HG02763 (cell line): ENCODE results near the gene KIAA1958.
A peak's percentile ranks its signal among the peaks of the same experiment; 100 is the strongest.
"Not testable (repeated sequence)": the region's sequence is repeated elsewhere in the genome, so short reads cannot be mapped to it uniquely, and the experiment has no call there.

ENCODE experiments used
- ATAC-seq: cut with Tn5 transposase; IDR thresholded peaks from one replicate; pipeline ENCODE4 v1.9.1; 2021; ENCODE audit warnings: mild to moderate bottlenecking, moderate library complexity; ENCODE audit not compliant: unreplicated experiment

Gene KIAA1958

DNA sequence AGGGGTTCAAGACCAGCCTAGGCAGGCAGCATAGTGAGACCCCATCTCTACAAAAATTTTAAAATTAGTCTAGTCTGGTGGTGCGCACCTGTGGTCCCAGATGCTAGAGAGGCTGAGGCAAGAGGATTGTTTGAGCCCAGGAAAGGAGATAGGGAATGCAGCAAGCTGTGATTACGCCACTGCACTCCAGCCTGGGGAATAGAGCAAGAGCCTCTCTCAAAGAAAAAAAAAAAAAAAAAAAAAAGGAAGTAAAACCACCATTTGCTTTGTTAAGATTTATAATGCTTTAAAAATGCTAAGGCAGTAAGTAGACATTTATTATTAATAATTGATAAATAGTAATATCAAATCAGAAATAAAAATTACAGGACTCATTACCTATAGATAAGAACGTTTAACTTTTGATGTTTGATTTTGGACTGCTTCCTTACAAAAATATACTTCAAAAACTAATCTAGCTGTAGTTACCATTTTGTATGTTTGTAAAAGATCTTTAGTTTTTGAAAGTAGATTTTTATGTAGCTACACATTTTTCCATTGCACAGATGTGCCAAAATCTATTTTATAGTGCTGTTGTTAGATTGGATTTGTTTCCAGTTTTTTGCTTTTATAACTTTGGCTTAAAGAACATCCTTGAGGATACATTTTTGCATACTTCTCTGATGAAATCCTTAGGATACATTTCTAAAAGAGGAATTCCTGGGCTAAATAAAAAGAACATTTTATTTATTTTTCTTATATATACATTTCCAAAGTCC lies 144.9 kb downstream of the KIAA1958 start:
- no peak for ATAC-seq

DNA sequence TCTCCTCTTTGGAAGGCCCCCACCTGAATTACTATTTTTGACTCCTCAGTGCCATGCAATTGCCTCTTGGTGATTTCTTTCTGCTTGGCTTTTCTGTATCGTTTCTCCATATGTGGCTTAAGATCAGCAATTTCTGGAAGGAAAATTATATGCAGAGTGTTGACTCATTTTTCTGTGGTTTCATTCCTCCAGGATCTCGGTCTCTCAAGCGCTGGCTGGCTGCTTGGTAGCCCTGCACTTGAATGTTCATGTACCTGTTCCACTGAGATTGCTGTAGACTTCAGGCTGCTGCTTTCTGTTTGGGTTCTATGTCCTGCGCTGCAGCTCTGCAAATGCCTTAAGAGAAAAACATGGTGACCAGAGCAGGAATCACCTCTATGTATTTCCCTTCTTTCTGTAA lies 153.7 kb downstream of the KIAA1958 start:
- no peak for ATAC-seq

GRCh38 chr9:112642126-112642525 lies 155.5 kb downstream of the KIAA1958 start:
- no peak for ATAC-seq

- no peak for ATAC-seq
Measured at GRCh38 chr9:112647596-112647995, 161.0 kb downstream of the KIAA1958 start.

GRCh38 chr9:112648624-112649023 lies 162.0 kb downstream of the KIAA1958 start:
- no peak for ATAC-seq

GRCh38 chr9:112654282-112654681 lies 167.7 kb downstream of the KIAA1958 start:
- ATAC-seq: no peak

- no peak for ATAC-seq
Measured at GRCh38 chr9:112655668-112656067, 169.0 kb downstream of the KIAA1958 start.

DNA sequence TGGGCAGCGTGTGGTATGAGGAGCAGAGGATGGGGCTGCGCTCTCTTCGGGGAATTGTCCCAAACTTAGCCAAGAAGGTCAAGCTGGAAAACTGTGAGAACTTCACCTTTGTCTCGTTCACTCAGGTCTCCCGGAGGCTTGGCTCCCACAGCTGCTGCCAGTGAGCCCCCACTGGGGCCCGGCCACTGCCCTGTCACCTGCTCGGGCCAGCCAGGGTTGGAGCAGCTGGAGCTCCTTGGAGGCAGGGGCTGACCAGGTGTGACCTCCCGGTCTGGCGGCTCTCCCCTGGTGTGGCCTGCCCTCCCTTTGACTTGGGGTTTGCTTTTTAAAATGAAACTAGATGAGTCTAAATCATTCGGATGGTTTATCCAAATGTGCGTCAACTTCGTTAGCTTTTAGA lies 173.3 kb downstream of the KIAA1958 start:
- ATAC-seq: no peak

GRCh38 chr9:112663681-112664080 lies 177.1 kb downstream of the KIAA1958 start:
- no peak for ATAC-seq

- no peak for ATAC-seq
Measured at GRCh38 chr9:112664531-112664930, 177.9 kb downstream of the KIAA1958 start.

GRCh38 chr9:112665347-112665746 lies 178.7 kb downstream of the KIAA1958 start:
- no peak for ATAC-seq

GRCh38 chr9:112669326-112669725 lies 182.7 kb downstream of the KIAA1958 start:
- no peak for ATAC-seq

GRCh38 chr9:112670991-112671625 lies 184.5 kb downstream of the KIAA1958 start:
- ATAC-seq: no peak

- ATAC-seq: not testable (repeated sequence)
Measured at GRCh38 chr9:112673221-112673620, 186.6 kb downstream of the KIAA1958 start.

- no peak for ATAC-seq
Measured at GRCh38 chr9:112677040-112677439, 190.4 kb downstream of the KIAA1958 start.

- ATAC-seq: no peak
Measured at GRCh38 chr9:112680731-112681402, 194.2 kb downstream of the KIAA1958 start.

- no peak for ATAC-seq
Measured at GRCh38 chr9:112689161-112689740, 202.6 kb downstream of the KIAA1958 start.

- ATAC-seq: no peak
Measured at GRCh38 chr9:112694706-112695555, 208.3 kb downstream of the KIAA1958 start.

DNA sequence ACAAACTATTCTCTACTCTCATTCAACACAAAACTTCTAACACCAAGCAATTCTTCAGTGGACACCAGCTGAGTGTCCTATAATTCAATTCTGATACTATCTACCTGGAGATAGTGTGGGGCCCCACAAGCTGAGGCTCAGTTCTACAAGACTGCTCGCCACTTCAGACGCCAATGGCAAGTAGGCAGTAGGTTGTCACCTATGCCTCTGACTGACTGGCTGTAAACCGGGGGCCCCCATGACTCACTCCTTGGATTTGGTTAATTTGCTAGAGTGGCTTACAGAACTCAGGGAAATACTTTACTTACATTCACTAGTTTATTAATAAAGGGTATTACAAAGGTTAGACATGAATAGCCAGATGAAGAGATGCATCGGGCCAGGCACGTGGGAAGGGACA lies 209.8 kb downstream of the KIAA1958 start:
- no peak for ATAC-seq

GRCh38 chr9:112699230-112699629 lies 212.6 kb downstream of the KIAA1958 start:
- ATAC-seq: peak; percentile 60

GRCh38 chr9:112700085-112700484 lies 213.5 kb downstream of the KIAA1958 start:
- ATAC-seq: no peak
